GM23338 (cell line): ENCODE data around the gene SMG6. TPM values are rescaled to one million over a fixed set of nuclear protein-coding genes. Genes with fewer than 3 reads are reported as not detected.

ENCODE experiments used
- ATAC-seq: fragments of 200-7000 bp; cut with Tn5 transposase; 3 replicates; pipeline ENCODE4 v1.9.1; 2020
- DNase-seq: peaks from one replicate; pipeline ENCODE4 v3.0.0-alpha.2; 2015; ENCODE audit warnings: low spot score
- H2AFZ ChIP-seq: fragments of 200-600 bp; sonication (generic); 2 replicates; pipeline ENCODE4 v1.8.0; 2016; ENCODE audit warnings: antibody characterized with exemption, mild to moderate bottlenecking, moderate library complexity
- H3F3A ChIP-seq: fragments of 200-600 bp; sonication (generic); replicated peaks from 2 replicates; pipeline ENCODE4 v1.8.0; 2017; ENCODE audit warnings: antibody characterized with exemption, mixed run types, low read depth
- H3K27ac ChIP-seq: fragments of 200-600 bp; sonication (generic); 2 replicates; pipeline ENCODE4 v1.6.1; 2016; ENCODE audit warnings: low read depth
- H3K27me3 ChIP-seq: fragments of 200-600 bp; sonication (generic); 2 replicates; pipeline ENCODE4 v1.8.0; 2016; ENCODE audit warnings: mild to moderate bottlenecking, mixed run types, moderate library complexity; ENCODE audit not compliant: insufficient read depth
- H3K36me3 ChIP-seq: fragments of 200-600 bp; sonication (generic); 2 replicates; pipeline ENCODE4 v1.8.0; 2016; ENCODE audit warnings: mild to moderate bottlenecking; ENCODE audit not compliant: insufficient read depth
- H3K4me1 ChIP-seq: fragments of 200-600 bp; sonication (generic); 2 replicates; pipeline ENCODE4 v1.8.0; 2016; ENCODE audit warnings: mild to moderate bottlenecking, moderate library complexity; ENCODE audit not compliant: insufficient read depth
- H3K4me2 ChIP-seq: fragments of 200-600 bp; sonication (generic); 2 replicates; pipeline ENCODE4 v1.7.1; 2017; ENCODE audit warnings: mixed run types
- H3K4me3 ChIP-seq: fragments of 200-600 bp; sonication (generic); 2 replicates; pipeline ENCODE4 v1.6.1; 2016; ENCODE audit warnings: mixed run types
- H3K79me2 ChIP-seq: fragments of 200-600 bp; sonication (generic); replicated peaks from 2 replicates; pipeline ENCODE4 v1.8.0; 2017; ENCODE audit warnings: mild to moderate bottlenecking; ENCODE audit not compliant: insufficient read depth
- H3K9me2 ChIP-seq: fragments of 200-600 bp; sonication (generic); 2 replicates; pipeline ENCODE4 v1.8.0; 2017; ENCODE audit not compliant: insufficient read depth
- H4K20me1 ChIP-seq: fragments of 200-600 bp; sonication (generic); replicated peaks from 2 replicates; pipeline ENCODE4 v1.8.0; 2017; ENCODE audit warnings: mild to moderate bottlenecking; ENCODE audit not compliant: insufficient read depth
- H3K27ac Mint-ChIP-seq: 2 replicates; pipeline ENCODE4 v1.8.0; 2020; ENCODE audit warnings: inconsistent platforms, mild to moderate bottlenecking, moderate library complexity, mixed read lengths
- H3K27me3 Mint-ChIP-seq: 3 replicates; pipeline ENCODE4 v1.8.0; 2022; ENCODE audit warnings: low read depth, mild to moderate bottlenecking, moderate library complexity, mixed read lengths, inconsistent platforms; ENCODE audit not compliant: insufficient read depth, poor library complexity
- H3K36me3 Mint-ChIP-seq: 3 replicates; pipeline ENCODE4 v1.8.0; 2021; ENCODE audit warnings: low read depth, mild to moderate bottlenecking, inconsistent platforms, moderate library complexity, mixed read lengths
- H3K4me1 Mint-ChIP-seq: 3 replicates; pipeline ENCODE4 v1.8.0; 2020; ENCODE audit warnings: mild to moderate bottlenecking, inconsistent platforms, mixed read lengths
- H3K4me3 Mint-ChIP-seq: 3 replicates; pipeline ENCODE4 v1.8.0; 2021; ENCODE audit warnings: moderate library complexity, mild to moderate bottlenecking, inconsistent platforms, mixed read lengths
- H3K9me3 Mint-ChIP-seq: 3 replicates; pipeline ENCODE4 v1.8.0; 2020; ENCODE audit warnings: moderate library complexity, mild to moderate bottlenecking, inconsistent platforms, mixed read lengths
- CREB1 ChIP-seq: fragments of 250-450 bp; sonication (Bioruptor Pico); IDR thresholded peaks from 2 replicates; pipeline ENCODE4 v1.5.0; 2020; ENCODE audit warnings: low read depth, mild to moderate bottlenecking, moderate library complexity
- CTCF ChIP-seq, 2 experiments: fragments of 200-600 bp in 1 of 2; sonication (generic) in 1 of 2; conservative IDR thresholded peaks; 2 replicates each; pipeline versions ENCODE4 v1.5.1 to v1.6.1; 2016 to 2017; ENCODE audit warnings: antibody characterized with exemption in 2 of 2, low read depth in 2 of 2, mild to moderate bottlenecking in 2 of 2, moderate library complexity in 1 of 2
- ETS1 ChIP-seq: IDR thresholded peaks from 2 replicates; pipeline ENCODE4 v1.6.1; 2016; ENCODE audit warnings: antibody characterized with exemption
- EZH2 ChIP-seq: fragments of 200-600 bp; sonication (generic); IDR thresholded peaks from one replicate; pipeline ENCODE4 v1.8.0; 2017; ENCODE audit warnings: antibody characterized with exemption, mild to moderate bottlenecking, low read depth; ENCODE audit not compliant: unreplicated experiment
- EZH2phosphoT487 ChIP-seq: fragments of 200-600 bp; sonication (generic); IDR thresholded peaks from one replicate; pipeline ENCODE4 v1.8.1; 2018; ENCODE audit warnings: antibody characterized with exemption; ENCODE audit not compliant: unreplicated experiment
- JUNB ChIP-seq: IDR thresholded peaks from one replicate; pipeline ENCODE4 v1.6.1; 2016; ENCODE audit warnings: antibody characterized with exemption; ENCODE audit not compliant: unreplicated experiment
- NANOG ChIP-seq: IDR thresholded peaks from 2 replicates; pipeline ENCODE4 v1.6.1; 2016; ENCODE audit warnings: antibody characterized with exemption, borderline replicate concordance
- POLR2AphosphoS5 ChIP-seq: IDR thresholded peaks from 2 replicates; pipeline ENCODE4 v1.6.1; 2016; ENCODE audit warnings: antibody characterized with exemption, low read depth
- REST ChIP-seq: IDR thresholded peaks from one replicate; pipeline ENCODE4 v1.6.1; 2018; ENCODE audit warnings: antibody characterized with exemption; ENCODE audit not compliant: unreplicated experiment
- STAT1 ChIP-seq: IDR thresholded peaks from one replicate; pipeline ENCODE4 v1.6.1; 2016; ENCODE audit warnings: antibody characterized with exemption; ENCODE audit not compliant: unreplicated experiment
- ZNF114 ChIP-seq: fragments of 250-450 bp; sonication (Bioruptor Pico); IDR thresholded peaks from 2 replicates; pipeline ENCODE4 v1.5.0; 2020; ENCODE audit warnings: mild to moderate bottlenecking, moderate library complexity
- ZNF331 ChIP-seq: fragments of 250-450 bp; sonication (Bioruptor Pico); IDR thresholded peaks from 2 replicates; pipeline ENCODE4 v1.5.0; 2020; ENCODE audit warnings: low read depth, mild to moderate bottlenecking, moderate library complexity
- polyA plus RNA-seq: library from polyadenylated mRNA; unstranded; fragments of >200 nt; fragmentation: Nextera tagmentation; extraction: Ambion mirVana; gene quantifications from 2 replicates; pipeline ENCODE4 v1.2.1, GENCODE V29; 2016
- total RNA-seq: library from RNA; depleted of rRNA; stranded (reverse); fragments of >200 nt; shearing (Covaris generic); gene quantifications from 2 replicates; pipeline ENCODE4 v1.2.3, GENCODE V29; 2014
- TF ChIP-seq, protein P1 (sequence below): fragments of 250-450 bp; sonication (Bioruptor Pico); IDR thresholded peaks from 2 replicates; pipeline ENCODE4 v1.5.0; 2020; ENCODE audit warnings: mild to moderate bottlenecking, moderate library complexity

Gene SMG6
- total and polyA plus RNA-seq, 2 experiments from 2014 or later: 10.4 to 43.1 TPM

- H3K4me3 Mint-ChIP-seq: no peak overlapping the region
Measured at GRCh38 chr17:2028234-2028614, 275.4 kb downstream of the SMG6 start.

More at GRCh38 chr17:2028234-2028614, 275.4 kb downstream of the SMG6 start:
- no peaks in the 10 kb centered on the region; the same call in 2 of the 3 replicates for H3K36me3 Mint-ChIP-seq
- H3K36me3 ChIP-seq: no peaks in the 10 kb centered on the region
- H3K4me1 Mint-ChIP-seq: peaks cover 4% of the 10 kb centered on the region
- peaks cover 59% of the 10 kb centered on the region for H3K27me3 Mint-ChIP-seq
- no peak overlapping the region for H2AFZ ChIP-seq
- H3K79me2 ChIP-seq: no peaks in the 10 kb centered on the region
- H3K4me2 ChIP-seq: no peak overlapping the region
- ATAC-seq (no peak), DNase-seq (no peak)
- TF ChIP-seq NANOG (no peak), POLR2AphosphoS5 (no peak), REST (no peak), EZH2phosphoT487 (no peak), CTCF (conservative IDR thresholded peaks at IDR 0.05; ENCODE audit: low read depth in 2 of 2) (no peak), ZNF331 (CRISPR knock-in tag) (no peak), ZNF114 (CRISPR knock-in tag) (no peak), EZH2 (no peak), ETS1 (no peak), JUNB (no peak), CREB1 (CRISPR knock-in tag) (no peak), STAT1 (no peak)
- TF ChIP-seq, protein P1, sequence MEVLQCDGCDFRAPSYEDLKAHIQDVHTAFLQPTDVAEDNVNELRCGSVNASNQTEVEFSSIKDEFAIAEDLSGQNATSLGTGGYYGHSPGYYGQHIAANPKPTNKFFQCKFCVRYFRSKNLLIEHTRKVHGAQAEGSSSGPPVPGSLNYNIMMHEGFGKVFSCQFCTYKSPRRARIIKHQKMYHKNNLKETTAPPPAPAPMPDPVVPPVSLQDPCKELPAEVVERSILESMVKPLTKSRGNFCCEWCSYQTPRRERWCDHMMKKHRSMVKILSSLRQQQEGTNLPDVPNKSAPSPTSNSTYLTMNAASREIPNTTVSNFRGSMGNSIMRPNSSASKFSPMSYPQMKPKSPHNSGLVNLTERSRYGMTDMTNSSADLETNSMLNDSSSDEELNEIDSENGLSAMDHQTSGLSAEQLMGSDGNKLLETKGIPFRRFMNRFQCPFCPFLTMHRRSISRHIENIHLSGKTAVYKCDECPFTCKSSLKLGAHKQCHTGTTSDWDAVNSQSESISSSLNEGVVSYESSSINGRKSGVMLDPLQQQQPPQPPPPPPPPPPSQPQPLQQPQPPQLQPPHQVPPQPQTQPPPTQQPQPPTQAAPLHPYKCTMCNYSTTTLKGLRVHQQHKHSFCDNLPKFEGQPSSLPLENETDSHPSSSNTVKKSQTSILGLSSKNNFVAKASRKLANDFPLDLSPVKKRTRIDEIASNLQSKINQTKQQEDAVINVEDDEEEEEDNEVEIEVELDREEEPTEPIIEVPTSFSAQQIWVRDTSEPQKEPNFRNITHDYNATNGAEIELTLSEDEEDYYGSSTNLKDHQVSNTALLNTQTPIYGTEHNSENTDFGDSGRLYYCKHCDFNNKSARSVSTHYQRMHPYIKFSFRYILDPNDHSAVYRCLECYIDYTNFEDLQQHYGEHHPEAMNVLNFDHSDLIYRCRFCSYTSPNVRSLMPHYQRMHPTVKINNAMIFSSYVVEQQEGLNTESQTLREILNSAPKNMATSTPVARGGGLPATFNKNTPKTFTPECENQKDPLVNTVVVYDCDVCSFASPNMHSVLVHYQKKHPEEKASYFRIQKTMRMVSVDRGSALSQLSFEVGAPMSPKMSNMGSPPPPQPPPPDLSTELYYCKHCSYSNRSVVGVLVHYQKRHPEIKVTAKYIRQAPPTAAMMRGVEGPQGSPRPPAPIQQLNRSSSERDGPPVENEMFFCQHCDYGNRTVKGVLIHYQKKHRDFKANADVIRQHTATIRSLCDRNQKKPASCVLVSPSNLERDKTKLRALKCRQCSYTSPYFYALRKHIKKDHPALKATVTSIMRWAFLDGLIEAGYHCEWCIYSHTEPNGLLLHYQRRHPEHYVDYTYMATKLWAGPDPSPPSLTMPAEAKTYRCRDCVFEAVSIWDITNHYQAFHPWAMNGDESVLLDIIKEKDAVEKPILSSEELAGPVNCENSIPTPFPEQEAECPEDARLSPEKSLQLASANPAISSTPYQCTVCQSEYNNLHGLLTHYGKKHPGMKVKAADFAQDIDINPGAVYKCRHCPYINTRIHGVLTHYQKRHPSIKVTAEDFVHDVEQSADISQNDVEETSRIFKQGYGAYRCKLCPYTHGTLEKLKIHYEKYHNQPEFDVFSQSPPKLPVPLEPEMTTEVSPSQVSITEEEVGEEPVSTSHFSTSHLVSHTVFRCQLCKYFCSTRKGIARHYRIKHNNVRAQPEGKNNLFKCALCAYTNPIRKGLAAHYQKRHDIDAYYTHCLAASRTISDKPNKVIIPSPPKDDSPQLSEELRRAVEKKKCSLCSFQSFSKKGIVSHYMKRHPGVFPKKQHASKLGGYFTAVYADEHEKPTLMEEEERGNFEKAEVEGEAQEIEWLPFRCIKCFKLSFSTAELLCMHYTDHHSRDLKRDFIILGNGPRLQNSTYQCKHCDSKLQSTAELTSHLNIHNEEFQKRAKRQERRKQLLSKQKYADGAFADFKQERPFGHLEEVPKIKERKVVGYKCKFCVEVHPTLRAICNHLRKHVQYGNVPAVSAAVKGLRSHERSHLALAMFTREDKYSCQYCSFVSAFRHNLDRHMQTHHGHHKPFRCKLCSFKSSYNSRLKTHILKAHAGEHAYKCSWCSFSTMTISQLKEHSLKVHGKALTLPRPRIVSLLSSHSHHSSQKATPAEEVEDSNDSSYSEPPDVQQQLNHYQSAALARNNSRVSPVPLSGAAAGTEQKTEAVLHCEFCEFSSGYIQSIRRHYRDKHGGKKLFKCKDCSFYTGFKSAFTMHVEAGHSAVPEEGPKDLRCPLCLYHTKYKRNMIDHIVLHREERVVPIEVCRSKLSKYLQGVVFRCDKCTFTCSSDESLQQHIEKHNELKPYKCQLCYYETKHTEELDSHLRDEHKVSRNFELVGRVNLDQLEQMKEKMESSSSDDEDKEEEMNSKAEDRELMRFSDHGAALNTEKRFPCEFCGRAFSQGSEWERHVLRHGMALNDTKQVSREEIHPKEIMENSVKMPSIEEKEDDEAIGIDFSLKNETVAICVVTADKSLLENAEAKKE: no peak
- H4K20me1 ChIP-seq: peaks cover 5% of the 10 kb centered on the region
- H3K4me3 ChIP-seq: no peak overlapping the region
- no peaks in the 10 kb centered on the region for H3K9me3 Mint-ChIP-seq
- H3K4me1 ChIP-seq: peaks cover 4% of the 10 kb centered on the region; the same call in 1 of the 2 replicates
- no peaks in the 10 kb centered on the region for H3K9me2 ChIP-seq
- H3F3A ChIP-seq: 0 out of 2 replicates have a peak, but pooled peaks cover 4% of the 10 kb centered on the region
- no peak overlapping the region for H3K27ac ChIP-seq
- H3K27me3 ChIP-seq: peaks cover 66% of the 10 kb centered on the region
- no peak overlapping the region for H3K27ac Mint-ChIP-seq
